Testis (tissue), 3 donors: ENCODE measurements around the gene SMG6. TPM values are rescaled to one million over a fixed set of nuclear protein-coding genes. Genes with fewer than 3 reads are reported as not detected.

ENCODE experiments used
- DNase-seq: peaks from one replicate; pipeline ENCODE4 v3.0.0-alpha.2; 2019
- H3K27ac ChIP-seq, 2 donors: fragments of 200-600 bp; sonication (generic); one replicate each; pipeline ENCODE4 v1.5.1; 2019
- H3K27me3 ChIP-seq: fragments of 200-600 bp; sonication (generic); one replicate; pipeline ENCODE4 v1.5.1; 2019
- H3K36me3 ChIP-seq: fragments of 200-600 bp; sonication (generic); one replicate; pipeline ENCODE4 v1.5.1; 2017; ENCODE audit warnings: low read depth; ENCODE audit errors: missing control alignments
- H3K4me1 ChIP-seq: fragments of 200-600 bp; sonication (generic); one replicate; pipeline ENCODE4 v1.5.1; 2019
- H3K4me3 ChIP-seq, 2 donors: fragments of 200-600 bp; sonication (generic); one replicate each; pipeline ENCODE4 v1.5.1; 2017 to 2019
- H3K9me3 ChIP-seq: fragments of 200-600 bp; sonication (generic); one replicate; pipeline ENCODE4 v1.5.1; 2017
- CTCF ChIP-seq, 3 experiments: fragments of 450-650 bp in 2 of 3; fragments of 200-600 bp in 1 of 3; sonication (generic) in 1 of 3; IDR thresholded peaks; one replicate each; pipeline ENCODE4 v1.5.1; 2016 to 2019; ENCODE audit warnings: antibody characterized with exemption in 3 of 3, mild to moderate bottlenecking in 2 of 3, moderate library complexity in 1 of 3
- POLR2A ChIP-seq: fragments of 450-650 bp; IDR thresholded peaks from one replicate; pipeline ENCODE4 v1.6.1; 2017; ENCODE audit warnings: antibody characterized with exemption, mild to moderate bottlenecking, moderate library complexity
- WGBS, 2 donors: methylation state at CpG; one replicate each; pipeline ENCODE4 v1.1.5; 2018; 5-methylcytosine and 5-hydroxymethylcytosine counted together
- intact Hi-C: fragments of 100-400 bp; cut with DNase I; formaldehyde crosslinking; loops from one replicate; pipeline ENCODE4 v1.15.1; 2023; ENCODE audit warnings: low total_unique reads
- polyA plus RNA-seq: library from polyadenylated mRNA; stranded (reverse); fragments of 350-450 nt; fragmentation: Illumina TruSeq; extraction: RNeasy Lipid Tissue Mini Kit (QIAGEN cat#74804); gene quantifications from one replicate; pipeline ENCODE4 v1.2.3, GENCODE V29; 2014; ENCODE audit warnings: low read depth, low replicate concordance; ENCODE audit not compliant: insufficient read depth
- total RNA-seq, 2 donors: library from RNA; depleted of rRNA; stranded (reverse); fragments of >200 nt; gene quantifications; one replicate each; pipeline ENCODE4 v1.2.3, GENCODE V29; 2016

Gene SMG6
- total and polyA plus RNA-seq, 3 donors from 2014 or later = 68.7 to 86.5 (median 80.6) TPM

- no peaks in the 10 kb centered on the region for H3K36me3 ChIP-seq
- H3K27me3 ChIP-seq = no peaks in the 10 kb centered on the region
- H3K4me3 ChIP-seq = no peak overlapping the region
- DNase-seq = no peak
- TF ChIP-seq CTCF (IDR thresholded peaks at IDR 0.05) (no peak), POLR2A (no peak)
- intact Hi-C loops = no loop called here
- H3K4me1 ChIP-seq = peaks cover 6% of the 10 kb centered on the region
- no peak overlapping the region for H3K27ac ChIP-seq
- H3K9me3 ChIP-seq = no peaks in the 10 kb centered on the region
- 65 to 74% methylated on average over 2 of the region's 2 CpGs for WGBS, 2 donors
These were observed 196.5 kb downstream of the SMG6 start for GRCh38 chr17:2107050-2107449.

GRCh38 chr17:2106308-2106955 lies 197.2 kb downstream of the SMG6 start:
- peaks cover 6% of the 10 kb centered on the region for H3K4me1 ChIP-seq
- no peak for TF ChIP-seq POLR2A
- TF ChIP-seq CTCF (IDR thresholded peaks at IDR 0.05) = no peak
- H3K9me3 ChIP-seq = no peaks in the 10 kb centered on the region
- intact Hi-C loops = no loop called here
- 60 to 68% methylated on average over 11 of the region's 11 CpGs for WGBS, 2 donors
- H3K27ac ChIP-seq = no peak overlapping the region
- no peak for DNase-seq
- no peak overlapping the region for H3K4me3 ChIP-seq
- no peaks in the 10 kb centered on the region for H3K36me3 ChIP-seq
- H3K27me3 ChIP-seq = no peaks in the 10 kb centered on the region

GRCh38 chr17:2105663-2106062 lies 197.9 kb downstream of the SMG6 start:
- Histone ChIP-seq H3K27ac (no peak overlapping the region), H3K36me3 (no peaks in the 10 kb centered on the region), H3K9me3 (no peaks in the 10 kb centered on the region), H3K4me1 (peaks cover 6% of the 10 kb centered on the region), H3K4me3 (no peak overlapping the region), H3K27me3 (no peaks in the 10 kb centered on the region)
- 77 to 88% methylated on average over 1 of the region's 1 CpG for WGBS, 2 donors
- DNase-seq = no peak
- no peak for TF ChIP-seq POLR2A
- no peak for TF ChIP-seq CTCF (IDR thresholded peaks at IDR 0.05)
- intact Hi-C loops = no loop called here

- no peak overlapping the region for H3K27ac ChIP-seq
- H3K4me3 ChIP-seq = no peak overlapping the region
- H3K36me3 ChIP-seq = no peaks in the 10 kb centered on the region
- intact Hi-C loops = no loop called here
- H3K9me3 ChIP-seq = no peaks in the 10 kb centered on the region
- TF ChIP-seq CTCF (IDR thresholded peaks at IDR 0.05) = no peak
- TF ChIP-seq POLR2A = no peak
- 89 to 91% methylated on average over 9 of the region's 9 CpGs for WGBS, 2 donors
- no peak for DNase-seq
- H3K27me3 ChIP-seq = no peaks in the 10 kb centered on the region
- peaks cover 6% of the 10 kb centered on the region for H3K4me1 ChIP-seq
These were observed 200.4 kb downstream of the SMG6 start for GRCh38 chr17:2102931-2103809.
